ENCODE results near the gene TCF12. TPM values are rescaled to one million over a fixed set of nuclear protein-coding genes. Genes with fewer than 3 reads are reported as not detected.

The TCF12 gene
- total RNA-seq, 3 donors from 2014 or later (not counting 1 experiment from before 2014, with no cell fraction given), result 84.1 to 111 (median 107) TPM

DNA sequence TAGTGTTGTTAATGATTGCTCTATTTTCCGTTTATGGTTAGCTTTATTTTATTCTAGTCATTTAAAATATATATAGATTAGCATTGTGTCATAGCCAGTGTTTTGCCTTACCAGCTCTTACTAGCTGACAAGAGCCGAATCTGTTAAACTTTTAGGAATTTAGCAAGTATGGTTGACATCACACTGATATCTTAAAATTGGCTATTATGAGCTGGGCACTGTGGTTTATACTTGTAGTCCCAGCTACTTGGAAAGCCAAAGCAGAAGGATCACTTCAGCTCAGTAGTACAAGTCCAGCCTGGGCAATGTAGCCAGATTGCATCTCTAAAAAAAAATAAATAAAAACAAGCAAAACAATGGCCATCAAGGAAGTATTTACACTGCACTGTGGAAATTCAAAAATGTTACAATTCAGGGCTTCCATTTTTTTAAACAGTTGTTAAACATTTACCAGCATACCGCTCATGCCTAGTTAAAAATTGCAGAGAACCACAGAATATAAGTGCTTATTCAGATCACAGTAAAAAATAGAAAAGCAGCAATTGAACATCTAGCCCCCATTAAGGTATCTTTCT, 249.5 kb downstream of the TCF12 start:
- DNase-seq (no peak), ATAC-seq (no peak)
- H3K4me1 ChIP-seq (ENCODE audit: control insufficient read depth, insufficient read depth, low read length), result no peaks in the 10 kb centered on the region
- Mint-ChIP-seq H3K4me3 (no peak overlapping the region), H3K27ac (no peak overlapping the region), H3K27me3 (ENCODE audit: low read depth in 2 of 2) (no peaks in the 10 kb centered on the region), H3K4me1 (peaks cover 0 to 8% of the 10 kb centered on the region in 2 donors), H3K36me3 (peaks cover 7% of the 10 kb centered on the region), H3K9me3 (no peaks in the 10 kb centered on the region)
- TF ChIP-seq, protein P1, sequence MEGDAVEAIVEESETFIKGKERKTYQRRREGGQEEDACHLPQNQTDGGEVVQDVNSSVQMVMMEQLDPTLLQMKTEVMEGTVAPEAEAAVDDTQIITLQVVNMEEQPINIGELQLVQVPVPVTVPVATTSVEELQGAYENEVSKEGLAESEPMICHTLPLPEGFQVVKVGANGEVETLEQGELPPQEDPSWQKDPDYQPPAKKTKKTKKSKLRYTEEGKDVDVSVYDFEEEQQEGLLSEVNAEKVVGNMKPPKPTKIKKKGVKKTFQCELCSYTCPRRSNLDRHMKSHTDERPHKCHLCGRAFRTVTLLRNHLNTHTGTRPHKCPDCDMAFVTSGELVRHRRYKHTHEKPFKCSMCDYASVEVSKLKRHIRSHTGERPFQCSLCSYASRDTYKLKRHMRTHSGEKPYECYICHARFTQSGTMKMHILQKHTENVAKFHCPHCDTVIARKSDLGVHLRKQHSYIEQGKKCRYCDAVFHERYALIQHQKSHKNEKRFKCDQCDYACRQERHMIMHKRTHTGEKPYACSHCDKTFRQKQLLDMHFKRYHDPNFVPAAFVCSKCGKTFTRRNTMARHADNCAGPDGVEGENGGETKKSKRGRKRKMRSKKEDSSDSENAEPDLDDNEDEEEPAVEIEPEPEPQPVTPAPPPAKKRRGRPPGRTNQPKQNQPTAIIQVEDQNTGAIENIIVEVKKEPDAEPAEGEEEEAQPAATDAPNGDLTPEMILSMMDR (IDR thresholded peaks at IDR 0.05), result no peak
- H3K9me3 ChIP-seq (ENCODE audit: control insufficient read depth, insufficient read depth, low read length), result no peaks in the 10 kb centered on the region
- peaks cover 8% of the 10 kb centered on the region for H3K36me3 ChIP-seq (ENCODE audit: control insufficient read depth, insufficient read depth, low read length)
- no peak overlapping the region for H3K4me3 ChIP-seq (ENCODE audit: low read length)
- no peak overlapping the region for H3K27ac ChIP-seq (ENCODE audit: low read length)
- no peaks in the 10 kb centered on the region for H3K27me3 ChIP-seq (ENCODE audit: control insufficient read depth, insufficient read depth, low read length)
- intact Hi-C loops (cut with micrococcal nuclease), result no loop called here
- WGBS (ENCODE audit: insufficient coverage), result 89% methylated on average over 2 of the region's 3 CpGs

DNA sequence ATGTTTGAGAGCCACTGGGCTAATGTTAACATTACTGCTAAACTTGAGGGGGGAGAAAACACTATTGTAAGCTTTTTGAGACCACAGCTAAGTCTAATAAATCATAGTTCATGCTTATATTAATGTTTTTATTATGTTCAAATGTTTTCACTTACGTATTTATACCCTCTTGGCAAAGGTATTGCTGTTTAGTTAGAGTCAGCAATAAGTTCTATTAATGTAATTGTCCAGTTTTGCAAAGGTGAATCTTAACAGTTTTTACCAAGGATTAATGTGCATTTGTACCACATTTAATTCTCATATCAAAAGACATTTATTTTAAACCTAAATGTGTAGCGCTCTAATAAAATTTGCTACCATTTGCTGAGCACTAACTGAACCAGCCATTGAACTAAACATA, 251.2 kb downstream of the TCF12 start:
- Mint-ChIP-seq H3K4me3 (no peak overlapping the region), H3K27ac (no peak overlapping the region), H3K4me1 (peaks cover 5 to 10% of the 10 kb centered on the region in 2 donors), H3K36me3 (peaks cover 7% of the 10 kb centered on the region), H3K27me3 (ENCODE audit: low read depth in 2 of 2) (no peaks in the 10 kb centered on the region), H3K9me3 (no peaks in the 10 kb centered on the region)
- TF ChIP-seq, protein P1 (IDR thresholded peaks at IDR 0.05), result no peak
- no peaks in the 10 kb centered on the region for H3K27me3 ChIP-seq (ENCODE audit: control insufficient read depth, insufficient read depth, low read length)
- DNase-seq (no peak), ATAC-seq (no peak)
- H3K9me3 ChIP-seq (ENCODE audit: control insufficient read depth, insufficient read depth, low read length), result no peaks in the 10 kb centered on the region
- no peaks in the 10 kb centered on the region for H3K4me1 ChIP-seq (ENCODE audit: control insufficient read depth, insufficient read depth, low read length)
- intact Hi-C loops (cut with micrococcal nuclease), result no loop called here
- no peak overlapping the region for H3K27ac ChIP-seq (ENCODE audit: low read length)
- H3K4me3 ChIP-seq (ENCODE audit: low read length), result no peak overlapping the region
- 100% methylated on average over 1 of the region's 2 CpGs for WGBS (ENCODE audit: insufficient coverage)
- H3K36me3 ChIP-seq (ENCODE audit: control insufficient read depth, insufficient read depth, low read length), result peaks cover 8% of the 10 kb centered on the region

DNA sequence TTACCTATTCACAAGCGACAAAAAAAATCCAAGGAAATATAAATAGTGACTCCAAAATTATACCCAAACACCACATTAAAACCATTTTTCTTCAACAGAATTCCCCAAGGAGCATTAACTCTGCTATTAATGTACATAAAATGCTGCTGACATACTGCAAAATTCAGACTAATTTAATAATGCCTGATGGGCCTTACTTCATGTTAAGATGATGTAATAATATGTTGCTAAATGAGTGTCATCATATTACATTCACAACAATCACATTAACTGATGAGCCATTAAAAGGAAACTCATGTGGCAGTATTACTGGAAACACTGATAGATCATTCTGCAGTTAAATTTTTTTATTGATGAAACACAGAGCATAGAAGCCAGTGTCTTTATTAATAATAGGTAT, 253.0 kb downstream of the TCF12 start:
- DNase-seq (no peak), ATAC-seq (no peak)
- H3K4me3 Mint-ChIP-seq, result no peak overlapping the region
- no peaks in the 10 kb centered on the region for H3K4me1 ChIP-seq (ENCODE audit: control insufficient read depth, insufficient read depth, low read length)
- no peaks in the 10 kb centered on the region for H3K9me3 ChIP-seq (ENCODE audit: control insufficient read depth, insufficient read depth, low read length)
- H3K27ac ChIP-seq (ENCODE audit: low read length), result no peak overlapping the region
- no peak overlapping the region for H3K27ac Mint-ChIP-seq
- H3K9me3 Mint-ChIP-seq, result no peaks in the 10 kb centered on the region
- H3K27me3 Mint-ChIP-seq (ENCODE audit: low read depth in 2 of 2), result no peaks in the 10 kb centered on the region
- no peaks in the 10 kb centered on the region for H3K27me3 ChIP-seq (ENCODE audit: control insufficient read depth, insufficient read depth, low read length)
- no peak overlapping the region for H3K4me3 ChIP-seq (ENCODE audit: low read length)
- H3K36me3 Mint-ChIP-seq, result peaks cover 7% of the 10 kb centered on the region
- H3K4me1 Mint-ChIP-seq, result peaks cover 5 to 14% of the 10 kb centered on the region in 2 donors
- intact Hi-C loops (cut with micrococcal nuclease), result no loop called here
- TF ChIP-seq, protein P1 (IDR thresholded peaks at IDR 0.05), result no peak
- WGBS (ENCODE audit: insufficient coverage), result 93% methylated on average over 1 of the region's 1 CpG
- H3K36me3 ChIP-seq (ENCODE audit: control insufficient read depth, insufficient read depth, low read length), result peaks cover 8% of the 10 kb centered on the region

DNA sequence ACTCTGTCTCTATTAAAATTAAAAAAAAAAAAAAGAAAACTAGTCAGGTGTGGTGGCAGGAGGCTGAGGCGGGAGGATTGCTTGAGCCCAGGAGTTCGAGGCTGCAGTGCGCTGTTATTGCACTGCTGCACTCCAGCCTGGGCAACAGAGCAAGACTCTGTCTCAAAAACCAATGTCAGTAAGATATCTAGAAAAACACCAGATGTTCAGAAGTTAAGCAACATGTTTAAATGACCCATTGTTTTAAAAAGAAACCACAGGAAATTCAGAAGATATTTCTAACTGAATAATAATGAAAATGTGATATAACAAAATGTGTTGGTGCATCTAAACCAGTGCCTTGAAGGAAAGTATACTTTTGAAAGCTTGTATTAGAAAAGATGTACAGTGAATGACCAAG, 254.5 kb downstream of the TCF12 start:
- Mint-ChIP-seq H3K27me3 (ENCODE audit: low read depth in 2 of 2) (no peaks in the 10 kb centered on the region), H3K9me3 (no peaks in the 10 kb centered on the region), H3K4me1 (peaks cover 5 to 13% of the 10 kb centered on the region in 2 donors), H3K36me3 (no peaks in the 10 kb centered on the region), H3K4me3 (no peak overlapping the region), H3K27ac (no peak overlapping the region)
- no peak overlapping the region for H3K27ac ChIP-seq (ENCODE audit: low read length)
- TF ChIP-seq, protein P1 (IDR thresholded peaks at IDR 0.05), result no peak
- intact Hi-C loops (cut with micrococcal nuclease), result no loop called here
- H3K27me3 ChIP-seq (ENCODE audit: control insufficient read depth, insufficient read depth, low read length), result no peaks in the 10 kb centered on the region
- H3K9me3 ChIP-seq (ENCODE audit: control insufficient read depth, insufficient read depth, low read length), result no peaks in the 10 kb centered on the region
- ATAC-seq (no peak), DNase-seq (no peak)
- no peaks in the 10 kb centered on the region for H3K4me1 ChIP-seq (ENCODE audit: control insufficient read depth, insufficient read depth, low read length)
- WGBS (ENCODE audit: insufficient coverage), result 92% methylated on average over 3 of the region's 3 CpGs
- H3K4me3 ChIP-seq (ENCODE audit: low read length), result no peak overlapping the region
- peaks cover 7% of the 10 kb centered on the region for H3K36me3 ChIP-seq (ENCODE audit: control insufficient read depth, insufficient read depth, low read length)
